H9 (cell line): ENCODE results near the gene UROS. TPM values are rescaled to one million over a fixed set of nuclear protein-coding genes. Genes with fewer than 3 reads are reported as not detected.

Source experiments
- DNase-seq: peaks from one replicate; pipeline ENCODE4 v3.0.0-alpha.2; 2017
- H2AFZ ChIP-seq: one replicate; pipeline ENCODE4 v1.6.1; 2013; ENCODE audit warnings: mild to moderate bottlenecking, low read length, control low read depth, moderate library complexity
- H2AK5ac ChIP-seq: 2 replicates; pipeline ENCODE4 v1.6.1; 2013; ENCODE audit warnings: low read length, control low read depth, mixed read lengths; ENCODE audit not compliant: insufficient read length
- H2BK120ac ChIP-seq: one replicate; pipeline ENCODE4 v1.6.1; 2013; ENCODE audit warnings: low read depth, mild to moderate bottlenecking, low read length, control low read depth, inconsistent platforms; ENCODE audit not compliant: poor library complexity, severe bottlenecking
- H2BK12ac ChIP-seq: 2 replicates; pipeline ENCODE4 v1.6.1; 2013; ENCODE audit warnings: low read length, control low read depth, mixed read lengths, low read depth; ENCODE audit not compliant: insufficient read length
- H2BK15ac ChIP-seq: 2 replicates; pipeline ENCODE4 v1.6.1; 2013; ENCODE audit warnings: low read depth, low read length, control low read depth
- H2BK20ac ChIP-seq: one replicate; pipeline ENCODE4 v1.6.1; 2013; ENCODE audit warnings: low read depth, mild to moderate bottlenecking, low read length, control low read depth, inconsistent platforms; ENCODE audit not compliant: poor library complexity, severe bottlenecking
- H2BK5ac ChIP-seq: 2 replicates; pipeline ENCODE4 v1.6.1; 2013; ENCODE audit warnings: low read length, control low read depth, mixed read lengths; ENCODE audit not compliant: insufficient read length
- H3K14ac ChIP-seq: 2 replicates; pipeline ENCODE4 v1.6.1; 2013; ENCODE audit warnings: low read length, control low read depth; ENCODE audit not compliant: insufficient read depth
- H3K18ac ChIP-seq: 2 replicates; pipeline ENCODE4 v1.6.1; 2013; ENCODE audit warnings: low read depth, mild to moderate bottlenecking, mixed read lengths, low read length, control low read depth; ENCODE audit not compliant: insufficient read length
- H3K23ac ChIP-seq: 2 replicates; pipeline ENCODE4 v1.6.1; 2013; ENCODE audit warnings: low read length, control low read depth, mixed read lengths, low read depth; ENCODE audit not compliant: insufficient read length
- H3K23me2 ChIP-seq: 2 replicates; pipeline ENCODE4 v1.6.1; 2013; ENCODE audit warnings: low read depth, mild to moderate bottlenecking, mixed read lengths, low read length, control low read depth; ENCODE audit not compliant: insufficient read length, poor library complexity, severe bottlenecking
- H3K27ac ChIP-seq: 2 replicates; pipeline ENCODE4 v1.5.1; 2013; ENCODE audit warnings: low read length, control low read depth, mixed read lengths, low read depth; ENCODE audit not compliant: insufficient read length
- H3K27me3 ChIP-seq: 2 replicates; pipeline ENCODE4 v1.6.1; 2013; ENCODE audit warnings: low read length, control low read depth, inconsistent platforms; ENCODE audit not compliant: insufficient read depth
- H3K4ac ChIP-seq: 2 replicates; pipeline ENCODE4 v1.6.1; 2013; ENCODE audit warnings: low read depth, mild to moderate bottlenecking, control low read depth, inconsistent platforms, low read length, moderate library complexity
- H3K4me1 ChIP-seq: 2 replicates; pipeline ENCODE4 v1.6.1; 2013; ENCODE audit warnings: low read length, control low read depth, inconsistent platforms; ENCODE audit not compliant: insufficient read depth
- H3K4me2 ChIP-seq: 2 replicates; pipeline ENCODE4 v1.6.1; 2013; ENCODE audit warnings: low read length, control low read depth, mixed read lengths; ENCODE audit not compliant: insufficient read length, insufficient read depth
- H3K56ac ChIP-seq: 2 replicates; pipeline ENCODE4 v1.6.1; 2013; ENCODE audit warnings: low read depth, mild to moderate bottlenecking, mixed read lengths, low read length, control low read depth; ENCODE audit not compliant: insufficient read length
- H3K79me1 ChIP-seq: 2 replicates; pipeline ENCODE4 v1.6.1; 2013; ENCODE audit warnings: low read depth, mild to moderate bottlenecking, moderate library complexity, low read length, control low read depth, inconsistent platforms; ENCODE audit not compliant: insufficient read depth, poor library complexity, severe bottlenecking
- H3K79me2 ChIP-seq: 2 replicates; pipeline ENCODE4 v1.6.1; 2013; ENCODE audit warnings: low read length, control low read depth, inconsistent platforms; ENCODE audit not compliant: insufficient read depth
- H3K9ac ChIP-seq: 2 replicates; pipeline ENCODE4 v1.6.1; 2013; ENCODE audit warnings: low read length, control low read depth, mixed read lengths; ENCODE audit not compliant: insufficient read length; ENCODE audit errors: extremely low read depth
- H3K9me3 ChIP-seq: one replicate; pipeline ENCODE4 v1.6.1; 2013; ENCODE audit warnings: low read depth, low read length, inconsistent platforms; ENCODE audit not compliant: control insufficient read depth
- H3T11ph ChIP-seq: one replicate; pipeline ENCODE4 v1.6.1; 2013; ENCODE audit warnings: mild to moderate bottlenecking, low read length, control low read depth, inconsistent platforms
- H4K20me1 ChIP-seq: one replicate; pipeline ENCODE4 v1.6.1; 2013; ENCODE audit not compliant: control insufficient read depth, insufficient read length, insufficient read depth
- H4K5ac ChIP-seq: 2 replicates; pipeline ENCODE4 v1.6.1; 2013; ENCODE audit warnings: low read depth, mild to moderate bottlenecking, mixed read lengths, low read length, control low read depth; ENCODE audit not compliant: insufficient read length
- H4K8ac ChIP-seq: replicated peaks from 2 replicates; pipeline ENCODE4 v1.6.1; 2013; ENCODE audit warnings: low read length, control low read depth, mixed read lengths, low read depth; ENCODE audit not compliant: insufficient read length
- H4K91ac ChIP-seq: 2 replicates; pipeline ENCODE4 v1.6.1; 2013; ENCODE audit warnings: low read depth, mild to moderate bottlenecking, moderate library complexity, mixed read lengths, low read length, control low read depth; ENCODE audit not compliant: insufficient read length
- H3K27ac Mint-ChIP-seq, 3 experiments: 2 replicates in 2 of 3; 3 replicates in 1 of 3; pipeline ENCODE4 v1.8.0; 2020 to 2021; ENCODE audit warnings: mixed read lengths in 3 of 3, mild to moderate bottlenecking in 1 of 3, moderate library complexity in 1 of 3
- H3K27me3 Mint-ChIP-seq: 2 replicates; pipeline ENCODE4 v1.8.0; 2021; ENCODE audit warnings: low read depth, mild to moderate bottlenecking, moderate library complexity, mixed read lengths
- H3K36me3 Mint-ChIP-seq, 3 experiments: 2 replicates in 2 of 3; 3 replicates in 1 of 3; pipeline ENCODE4 v1.8.0; 2020 to 2021; ENCODE audit warnings: low read depth in 3 of 3, mixed read lengths in 3 of 3; ENCODE audit not compliant: insufficient read depth in 1 of 3
- H3K4me1 Mint-ChIP-seq, 2 experiments: 2 replicates each; pipeline ENCODE4 v1.8.0; 2020; ENCODE audit warnings: mixed read lengths in 2 of 2
- H3K4me3 Mint-ChIP-seq, 2 experiments: 2 replicates in 1 of 2; 3 replicates in 1 of 2; pipeline ENCODE4 v1.8.0; 2020 to 2021; ENCODE audit warnings: mild to moderate bottlenecking in 2 of 2, mixed read lengths in 2 of 2, moderate library complexity in 1 of 2
- H3K9me3 Mint-ChIP-seq, 2 experiments: 2 replicates in 1 of 2; 3 replicates in 1 of 2; pipeline ENCODE4 v1.8.0; 2020; ENCODE audit warnings: mild to moderate bottlenecking in 2 of 2, mixed read lengths in 2 of 2, moderate library complexity in 1 of 2
- WGBS: extraction: QIAGEN DNeasy Blood & Tissue Kit; methylation state at CpG from one replicate; pipeline ENCODE4 v1.1.7; 2013; ENCODE audit warnings: missing lambda C conversion rate, low lambda C conversion rate, mixed read lengths; ENCODE audit not compliant: insufficient read length; ENCODE audit errors: extremely low coverage; 5-methylcytosine and 5-hydroxymethylcytosine counted together
- total RNA-seq: library from RNA; stranded (reverse); gene quantifications from 2 replicates; pipeline ENCODE4 v1.2.1, GENCODE V29; 2021
- TF ChIP-seq, protein P1 (sequence below): fragments of 200-600 bp; sonication (generic); conservative IDR thresholded peaks from 3 replicates; pipeline ENCODE4 v1.8.0; 2021; ENCODE audit warnings: antibody characterized with exemption, mild to moderate bottlenecking

UROS gene
- total RNA-seq, 1 experiment from 2014 or later = 42.3 TPM

DNA sequence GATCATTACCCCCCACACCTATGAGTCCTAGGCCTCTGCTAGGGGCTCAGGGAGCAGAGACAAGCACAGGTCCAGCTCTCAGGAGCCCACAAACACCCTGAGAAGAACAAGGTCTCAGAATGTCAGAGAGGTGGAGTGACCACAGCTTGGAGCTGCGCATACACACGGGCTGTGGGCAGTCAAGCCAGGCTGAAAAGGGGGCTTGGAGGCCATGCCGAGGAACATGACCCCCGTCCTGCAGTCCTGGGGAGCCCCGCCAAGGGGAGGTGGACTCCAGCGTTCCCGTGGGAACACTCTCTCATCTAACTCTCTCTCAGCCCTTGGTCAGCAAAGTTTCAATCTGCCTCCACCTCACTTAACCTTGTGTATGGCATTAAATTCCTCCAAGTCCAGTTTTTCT, 39.6 kb downstream of the UROS start:
- Mint-ChIP-seq H3K9me3 (peaks cover 0 to 9% of the 10 kb centered on the region in 2 experiments), H3K4me3 (no peak overlapping the region), H3K27me3 (peaks cover 6% of the 10 kb centered on the region), H3K36me3 (no peaks in the 10 kb centered on the region; a peak in 1 of 7 replicates), H3K4me1 (no peaks in the 10 kb centered on the region), H3K27ac (no peak overlapping the region)
- H3K79me1 ChIP-seq = no peaks in the 10 kb centered on the region
- H4K20me1 ChIP-seq = no peaks in the 10 kb centered on the region
- no peaks in the 10 kb centered on the region for H3K79me2 ChIP-seq
- DNase-seq = no peak
- no CpG with 5 or more reads among the region's 7 CpGs for WGBS
- H3K4ac ChIP-seq = no peak overlapping the region
- no peak overlapping the region for H2BK15ac ChIP-seq
- H3K4me1 ChIP-seq = no peaks in the 10 kb centered on the region
- H2BK20ac ChIP-seq = no peak overlapping the region
- no peak overlapping the region for H3K23ac ChIP-seq
- H2BK120ac ChIP-seq = no peak overlapping the region
- H3K27ac ChIP-seq = no peak overlapping the region
- H3K23me2 ChIP-seq = no peaks in the 10 kb centered on the region
- no peak overlapping the region for H3K9ac ChIP-seq
- H3K27me3 ChIP-seq = no peaks in the 10 kb centered on the region
- no peak overlapping the region for H3T11ph ChIP-seq
- H4K5ac ChIP-seq = no peak overlapping the region
- H3K14ac ChIP-seq = no peak overlapping the region
- no peak overlapping the region for H2BK5ac ChIP-seq
- no peak overlapping the region for H2AFZ ChIP-seq
- no peak overlapping the region for H2BK12ac ChIP-seq
- H4K91ac ChIP-seq = no peak overlapping the region
- TF ChIP-seq, protein P1, sequence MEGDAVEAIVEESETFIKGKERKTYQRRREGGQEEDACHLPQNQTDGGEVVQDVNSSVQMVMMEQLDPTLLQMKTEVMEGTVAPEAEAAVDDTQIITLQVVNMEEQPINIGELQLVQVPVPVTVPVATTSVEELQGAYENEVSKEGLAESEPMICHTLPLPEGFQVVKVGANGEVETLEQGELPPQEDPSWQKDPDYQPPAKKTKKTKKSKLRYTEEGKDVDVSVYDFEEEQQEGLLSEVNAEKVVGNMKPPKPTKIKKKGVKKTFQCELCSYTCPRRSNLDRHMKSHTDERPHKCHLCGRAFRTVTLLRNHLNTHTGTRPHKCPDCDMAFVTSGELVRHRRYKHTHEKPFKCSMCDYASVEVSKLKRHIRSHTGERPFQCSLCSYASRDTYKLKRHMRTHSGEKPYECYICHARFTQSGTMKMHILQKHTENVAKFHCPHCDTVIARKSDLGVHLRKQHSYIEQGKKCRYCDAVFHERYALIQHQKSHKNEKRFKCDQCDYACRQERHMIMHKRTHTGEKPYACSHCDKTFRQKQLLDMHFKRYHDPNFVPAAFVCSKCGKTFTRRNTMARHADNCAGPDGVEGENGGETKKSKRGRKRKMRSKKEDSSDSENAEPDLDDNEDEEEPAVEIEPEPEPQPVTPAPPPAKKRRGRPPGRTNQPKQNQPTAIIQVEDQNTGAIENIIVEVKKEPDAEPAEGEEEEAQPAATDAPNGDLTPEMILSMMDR = no peak
- H3K18ac ChIP-seq = no peak overlapping the region
- H3K56ac ChIP-seq = no peak overlapping the region
- H3K9me3 ChIP-seq = no peaks in the 10 kb centered on the region
- no peak overlapping the region for H4K8ac ChIP-seq
- H3K4me2 ChIP-seq = no peak overlapping the region
- no peak overlapping the region for H2AK5ac ChIP-seq
